GM21360 (cell line): ENCODE results near the gene PLOD2.

ENCODE experiments used
- ATAC-seq: cut with Tn5 transposase; IDR thresholded peaks from one replicate; pipeline ENCODE4 v1.9.1; 2021; ENCODE audit warnings: mild to moderate bottlenecking, moderate library complexity; ENCODE audit not compliant: unreplicated experiment

PLOD2 gene

DNA sequence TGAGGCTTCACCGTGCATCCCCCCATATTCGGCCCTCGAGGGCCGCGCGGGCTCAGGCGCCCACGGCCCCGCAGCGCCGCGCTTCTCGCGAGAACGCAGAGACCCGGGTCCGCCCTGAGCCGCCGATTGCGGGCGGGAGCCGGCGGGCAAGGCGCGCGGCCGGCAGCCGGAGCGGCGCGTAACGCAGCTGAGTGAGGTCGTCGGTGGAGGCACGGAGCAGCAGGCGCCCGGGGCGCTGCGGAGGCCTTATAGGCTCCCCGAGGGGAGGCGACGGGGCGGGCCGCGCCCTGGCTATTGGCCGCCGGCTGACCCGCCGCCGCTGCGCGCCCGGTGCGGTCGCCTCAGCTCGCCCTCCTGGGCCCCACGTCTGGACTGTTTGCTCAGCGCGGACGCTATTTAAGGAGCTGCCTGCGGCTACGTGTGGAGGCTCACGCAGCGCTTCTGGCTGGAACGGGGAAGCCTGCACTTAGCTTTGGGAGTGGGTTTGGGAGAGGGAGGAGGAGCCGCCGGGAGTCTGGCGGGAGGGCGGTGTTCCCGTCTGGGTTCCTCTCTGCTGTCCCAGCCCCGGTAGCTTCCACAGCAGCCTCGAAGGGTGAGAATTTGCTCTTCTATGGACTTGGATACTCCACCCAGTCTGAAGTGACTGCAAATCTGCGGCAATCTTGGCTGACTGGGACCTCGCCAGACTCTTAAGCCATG is at the start of gene PLOD2:
Gene PLOD2, minus strand, starts transcription at position 221 of the 699 bp plus-strand sequence. Its CDS starts 195 bp downstream, at position 26.
- peak; percentile 56 for ATAC-seq

DNA sequence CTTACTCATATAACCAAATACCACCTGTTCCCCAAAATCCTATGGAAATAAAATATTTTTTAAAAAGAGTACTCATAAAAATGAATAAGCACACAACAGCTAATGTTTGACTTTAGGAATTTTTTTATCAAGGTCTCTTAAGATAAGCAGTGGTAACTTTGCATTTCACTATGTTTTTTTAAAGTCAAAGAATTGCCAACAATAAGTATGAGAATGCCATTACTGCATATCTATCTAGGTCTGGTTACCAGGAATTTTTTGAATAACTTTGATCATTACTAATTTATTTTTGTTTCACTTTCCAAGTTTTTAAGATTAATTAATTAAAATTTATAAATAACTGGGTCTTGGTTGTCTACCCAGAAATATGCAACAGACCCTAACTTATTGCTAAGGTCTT is 48.4 kb upstream of the PLOD2 start:
- no peak for ATAC-seq

GRCh38 chr3:146203776-146204175 is 42.8 kb upstream of the PLOD2 start:
- ATAC-seq: no peak

DNA sequence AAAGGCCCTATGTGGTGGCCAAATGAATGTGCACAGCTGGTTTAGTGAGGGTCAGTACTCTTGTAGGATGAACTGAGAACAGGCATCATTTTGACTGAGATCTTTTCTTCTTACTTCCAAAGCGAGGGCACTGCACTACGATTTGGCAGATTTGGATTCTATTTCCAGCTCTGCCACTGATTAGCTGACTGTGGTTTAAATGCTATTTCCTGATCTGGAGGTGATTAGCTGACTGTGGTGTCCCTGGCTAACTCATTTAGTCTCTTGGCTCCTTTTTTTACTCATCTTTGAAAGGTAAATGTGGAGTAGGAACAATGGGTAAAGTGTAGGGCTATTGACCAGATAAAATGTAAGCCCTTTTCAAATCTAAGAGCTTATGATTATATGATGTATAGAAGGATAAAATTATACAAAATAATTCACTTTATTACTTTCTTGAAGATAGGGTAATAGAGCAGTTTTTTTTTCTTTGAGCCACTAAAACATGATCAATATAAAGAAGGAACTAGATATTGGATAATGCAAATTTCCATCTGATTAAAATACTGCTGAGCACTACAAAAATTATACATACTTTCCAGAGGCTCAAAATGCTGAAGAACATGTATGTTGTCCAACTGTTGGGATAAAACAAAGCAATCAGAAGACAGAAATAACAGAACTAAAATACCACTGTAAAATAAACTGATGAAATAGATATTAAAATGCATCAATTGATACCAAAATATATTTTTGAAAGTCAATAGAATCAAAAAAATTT is 39.7 kb upstream of the PLOD2 start:
- no peak for ATAC-seq

GRCh38 chr3:146199762-146200161 is 38.8 kb upstream of the PLOD2 start:
- ATAC-seq: no peak

- no peak for ATAC-seq
Measured at GRCh38 chr3:146196789-146197188, 35.8 kb upstream of the PLOD2 start.

DNA sequence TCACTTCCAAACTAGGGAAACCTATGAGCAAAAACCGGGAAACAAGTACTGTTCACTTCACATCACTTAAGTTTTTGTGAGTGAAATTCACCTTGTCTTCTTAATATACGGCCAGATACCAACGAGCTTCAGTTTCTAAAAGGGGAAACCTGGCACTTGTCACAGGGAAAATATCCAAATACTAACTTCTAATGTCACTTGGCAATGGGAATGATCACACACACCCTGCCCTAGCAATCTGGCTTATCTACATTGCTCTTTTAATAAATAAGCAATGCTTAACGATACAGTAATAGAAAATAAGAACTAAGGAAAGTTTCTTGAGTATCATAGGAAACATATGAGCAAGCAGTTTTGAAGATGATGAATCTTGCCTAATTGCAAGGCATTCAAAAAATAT is 34.6 kb upstream of the PLOD2 start:
- no peak for ATAC-seq

- no peak for ATAC-seq
Measured at GRCh38 chr3:146195030-146195429, 34.0 kb upstream of the PLOD2 start.

GRCh38 chr3:146191051-146191450 is 30.1 kb upstream of the PLOD2 start:
- ATAC-seq: no peak

- peak; percentile 95 for ATAC-seq
Measured at GRCh38 chr3:146189519-146190173, 28.7 kb upstream of the PLOD2 start.

DNA sequence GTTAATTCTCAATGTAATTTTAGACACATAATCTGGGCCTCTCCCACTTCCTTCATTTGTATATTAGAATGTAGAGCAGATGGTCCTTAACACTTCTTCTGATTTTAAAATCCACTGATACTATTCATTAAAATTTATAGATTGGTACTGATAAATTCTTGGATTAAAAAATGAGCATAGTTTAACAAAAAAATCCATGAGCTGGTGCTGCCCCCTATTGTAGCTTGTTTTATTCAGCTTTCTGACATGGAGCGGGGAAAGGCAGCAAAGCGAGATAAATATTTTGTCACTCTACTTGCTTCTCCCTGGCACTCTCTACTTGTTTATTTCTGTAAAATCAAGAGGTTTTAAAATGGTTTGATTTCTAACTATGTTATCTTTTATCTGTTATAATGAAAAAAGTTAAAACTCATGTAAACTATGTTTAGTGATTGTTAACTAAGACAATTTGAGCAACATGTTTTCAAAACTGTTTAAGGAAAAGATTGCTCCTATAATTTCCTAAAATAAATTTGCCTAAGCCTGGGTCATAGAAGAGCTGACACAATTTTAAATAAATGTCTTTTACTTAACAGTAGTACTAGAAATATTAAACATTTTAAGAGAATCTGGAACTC is 26.5 kb upstream of the PLOD2 start:
- ATAC-seq: no peak

- no peak for ATAC-seq
Measured at GRCh38 chr3:146184241-146185015, 23.4 kb upstream of the PLOD2 start.

DNA sequence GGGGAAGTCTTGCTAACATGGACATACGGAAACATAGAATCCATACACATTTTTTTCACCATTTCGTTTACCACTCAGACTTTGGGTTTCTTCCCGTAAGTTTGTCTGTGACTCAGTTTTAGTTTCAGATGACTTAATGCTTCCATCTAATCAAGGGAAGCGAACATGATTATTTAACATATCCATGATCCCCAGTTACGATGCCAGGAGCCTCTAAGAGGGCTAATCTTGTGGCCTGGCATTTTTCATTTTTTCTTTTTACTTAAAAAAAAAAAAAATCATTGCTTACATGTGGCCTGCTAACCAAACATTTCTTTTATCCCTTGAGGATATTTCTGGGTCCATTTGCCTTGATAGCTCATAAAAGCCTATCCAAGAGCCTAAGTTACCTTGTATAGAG is 20.2 kb upstream of the PLOD2 start:
- ATAC-seq: no peak

- ATAC-seq: no peak
Measured at GRCh38 chr3:146180376-146180775, 19.4 kb upstream of the PLOD2 start.

- no peak for ATAC-seq
Measured at GRCh38 chr3:146178006-146178689, 17.2 kb upstream of the PLOD2 start.

DNA sequence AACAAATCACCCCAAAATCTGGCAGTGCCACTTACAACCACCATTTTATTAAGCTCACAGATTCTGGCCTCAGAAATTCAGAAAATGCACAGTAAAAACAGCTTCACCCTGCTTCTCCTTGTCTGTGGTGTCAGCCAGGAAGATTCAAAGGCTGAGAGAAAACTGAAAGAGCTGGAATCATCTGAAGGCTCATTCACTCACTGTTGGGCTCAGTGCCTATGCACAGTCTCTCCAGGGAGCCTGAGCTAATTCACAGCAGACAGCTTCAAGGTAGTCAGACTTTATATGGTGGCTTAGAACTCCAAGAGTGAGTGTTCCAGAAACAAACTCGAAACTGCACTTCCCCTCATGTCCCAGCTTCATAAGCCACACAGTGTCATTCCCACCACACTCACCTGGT is 16.5 kb upstream of the PLOD2 start:
- ATAC-seq: no peak

DNA sequence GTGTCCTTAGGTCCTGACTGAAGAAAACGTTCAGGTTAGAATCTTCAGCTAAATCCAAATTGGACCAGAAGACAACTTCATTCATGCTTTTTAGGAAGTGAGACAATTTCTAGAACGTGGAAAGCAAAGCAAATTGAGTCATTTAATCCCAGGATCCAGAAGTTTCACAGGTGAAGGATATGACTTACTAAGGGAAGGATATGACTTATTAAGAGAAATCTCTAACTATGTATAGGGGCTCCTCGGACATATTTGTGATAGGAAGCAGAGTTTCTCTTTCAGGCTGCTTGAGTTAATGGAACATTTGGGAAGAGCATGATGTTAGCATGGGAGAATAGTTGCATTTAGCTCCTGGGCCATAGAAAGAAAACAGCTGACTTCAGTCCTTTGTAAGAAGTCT is 16.1 kb upstream of the PLOD2 start:
- ATAC-seq: no peak

DNA sequence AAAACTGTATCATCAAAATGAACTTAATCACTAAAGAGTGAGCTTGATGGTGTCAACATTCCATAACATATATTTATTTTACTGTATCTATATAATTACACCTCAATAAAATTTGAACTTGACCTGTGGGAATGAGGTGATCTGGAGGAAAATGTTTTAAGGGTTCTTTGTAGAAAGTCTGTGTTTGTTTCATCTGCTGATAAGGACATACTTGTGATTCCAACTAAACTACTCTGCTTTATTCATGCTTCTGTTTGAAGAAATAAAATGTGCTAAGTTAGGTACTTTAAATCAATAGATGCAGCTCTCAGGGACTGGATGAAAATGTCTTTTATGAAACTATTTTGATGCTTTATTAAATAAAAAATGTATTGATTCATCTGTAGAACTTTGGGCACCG is 11.6 kb upstream of the PLOD2 start:
- ATAC-seq: no peak

DNA sequence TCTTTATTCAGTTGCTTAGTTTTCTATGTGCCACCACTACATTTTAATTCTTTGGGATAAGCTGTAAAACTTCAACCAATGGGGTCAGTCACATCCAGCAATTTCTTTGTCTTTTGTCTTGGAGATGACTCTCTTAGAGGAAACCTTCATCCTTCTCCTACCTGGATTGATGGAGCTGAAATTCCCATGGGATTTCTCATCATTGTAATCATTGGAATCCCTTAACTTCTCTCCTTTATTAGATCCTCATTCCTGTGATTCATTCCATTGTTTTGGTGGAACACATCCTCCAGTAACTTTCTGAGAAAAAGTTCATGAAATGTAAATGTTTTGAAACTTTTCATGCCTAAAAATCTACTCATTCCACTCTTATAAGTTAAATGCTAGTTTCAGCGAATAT is 9.6 kb upstream of the PLOD2 start:
- ATAC-seq: no peak

GRCh38 chr3:146169891-146170290 is 8.9 kb upstream of the PLOD2 start:
- no peak for ATAC-seq
